Upper lobe of right lung (tissue), 1 donor: ENCODE results near the gene EVA1A. TPM values are rescaled to one million over a fixed set of nuclear protein-coding genes. Genes with fewer than 3 reads are reported as not detected.

ENCODE experiments used
- ATAC-seq: fragments of 200-7000 bp; cut with Tn5 transposase; one replicate; pipeline ENCODE4 v1.9.1; 2020; ENCODE audit warnings: mild to moderate bottlenecking, moderate library complexity
- DNase-seq: peaks from one replicate; pipeline ENCODE4 v3.0.0-alpha.2; 2020
- H3K27ac ChIP-seq: fragments of 200-600 bp; one replicate; pipeline ENCODE4 v1.8.0; 2022
- H3K27me3 ChIP-seq: fragments of 200-600 bp; one replicate; pipeline ENCODE4 v1.8.0; 2022; ENCODE audit warnings: mild to moderate bottlenecking
- H3K36me3 ChIP-seq: fragments of 200-600 bp; one replicate; pipeline ENCODE4 v1.8.0; 2022
- H3K4me1 ChIP-seq: fragments of 200-600 bp; one replicate; pipeline ENCODE4 v1.8.0; 2022
- H3K4me3 ChIP-seq: fragments of 200-600 bp; one replicate; pipeline ENCODE4 v1.8.0; 2022; ENCODE audit warnings: mild to moderate bottlenecking
- H3K9me3 ChIP-seq: fragments of 200-600 bp; one replicate; pipeline ENCODE4 v1.8.0; 2022
- intact Hi-C: fragments of 100-400 bp; cut with DNase I; formaldehyde crosslinking; loops from one replicate; pipeline ENCODE4 v1.11.0; 2022
- total RNA-seq: library from RNA; stranded (reverse); fragmentation: NEBNext Ultra II Directional; extraction: Animal tissue kit (Norgen Biotek cat#: 25700); gene quantifications from one replicate; pipeline ENCODE4 v1.2.1, GENCODE V29; 2021
- TF ChIP-seq, protein P1 (sequence below): fragments of 200-600 bp; IDR thresholded peaks from one replicate; pipeline ENCODE4 v1.8.0; 2022; ENCODE audit warnings: antibody characterized with exemption
- donor health status: DM: no; HTN: yes; CAD: no; lungs with severe emphysema.

EVA1A gene
- total RNA-seq, 1 donor from 2014 or later: 41.9 TPM

GRCh38 chr2:75564026-75564688 lies 3.4 kb upstream of the EVA1A start:
- H3K27ac ChIP-seq: no peak overlapping the region
- TF ChIP-seq, protein P1, sequence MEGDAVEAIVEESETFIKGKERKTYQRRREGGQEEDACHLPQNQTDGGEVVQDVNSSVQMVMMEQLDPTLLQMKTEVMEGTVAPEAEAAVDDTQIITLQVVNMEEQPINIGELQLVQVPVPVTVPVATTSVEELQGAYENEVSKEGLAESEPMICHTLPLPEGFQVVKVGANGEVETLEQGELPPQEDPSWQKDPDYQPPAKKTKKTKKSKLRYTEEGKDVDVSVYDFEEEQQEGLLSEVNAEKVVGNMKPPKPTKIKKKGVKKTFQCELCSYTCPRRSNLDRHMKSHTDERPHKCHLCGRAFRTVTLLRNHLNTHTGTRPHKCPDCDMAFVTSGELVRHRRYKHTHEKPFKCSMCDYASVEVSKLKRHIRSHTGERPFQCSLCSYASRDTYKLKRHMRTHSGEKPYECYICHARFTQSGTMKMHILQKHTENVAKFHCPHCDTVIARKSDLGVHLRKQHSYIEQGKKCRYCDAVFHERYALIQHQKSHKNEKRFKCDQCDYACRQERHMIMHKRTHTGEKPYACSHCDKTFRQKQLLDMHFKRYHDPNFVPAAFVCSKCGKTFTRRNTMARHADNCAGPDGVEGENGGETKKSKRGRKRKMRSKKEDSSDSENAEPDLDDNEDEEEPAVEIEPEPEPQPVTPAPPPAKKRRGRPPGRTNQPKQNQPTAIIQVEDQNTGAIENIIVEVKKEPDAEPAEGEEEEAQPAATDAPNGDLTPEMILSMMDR: no peak
- H3K36me3 ChIP-seq: no peaks in the 10 kb centered on the region
- ATAC-seq: no peak
- H3K9me3 ChIP-seq: no peaks in the 10 kb centered on the region
- intact Hi-C loops: no loop called here
- no peak overlapping the region for H3K4me3 ChIP-seq
- H3K27me3 ChIP-seq: peaks cover 6% of the 10 kb centered on the region
- H3K4me1 ChIP-seq: peaks cover 8% of the 10 kb centered on the region
- DNase-seq: no peak

DNA sequence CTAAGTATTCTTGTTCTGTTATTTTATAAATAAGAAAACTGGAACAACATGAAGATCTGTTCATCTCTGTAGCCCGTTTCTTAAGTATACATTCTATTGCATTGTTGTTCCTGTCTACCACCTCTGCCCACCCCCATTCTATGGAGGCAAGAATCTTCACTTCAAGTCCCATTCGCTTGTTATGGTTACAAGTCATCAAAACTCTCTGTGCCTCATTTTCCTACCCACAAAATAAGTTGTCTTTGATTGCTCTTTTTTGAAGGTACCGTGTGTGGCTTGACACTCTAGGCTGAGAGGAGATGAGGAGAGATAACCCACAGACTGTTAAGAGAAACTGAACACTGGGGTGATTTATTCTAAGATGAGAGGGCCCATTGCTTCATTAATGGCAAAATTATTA lies 2.9 kb upstream of the EVA1A start:
- Histone ChIP-seq H3K4me3 (no peak overlapping the region), H3K36me3 (no peaks in the 10 kb centered on the region), H3K27ac (no peak overlapping the region), H3K27me3 (peaks cover 6% of the 10 kb centered on the region), H3K4me1 (peaks cover 8% of the 10 kb centered on the region), H3K9me3 (no peaks in the 10 kb centered on the region)
- no peak for DNase-seq
- ATAC-seq: no peak
- TF ChIP-seq, protein P1: no peak
- intact Hi-C loops: no loop called here

GRCh38 chr2:75562513-75562864 lies 1.8 kb upstream of the EVA1A start:
- TF ChIP-seq, protein P1: no peak
- Histone ChIP-seq H3K36me3 (no peaks in the 10 kb centered on the region), H3K27ac (peak overlapping the region; percentile 33)

GRCh38 chr2:75561566-75562512 lies 1.1 kb upstream of the EVA1A start:
- Histone ChIP-seq H3K4me1 (peaks cover 8% of the 10 kb centered on the region), H3K27me3 (peaks cover 6% of the 10 kb centered on the region), H3K4me3 (peak overlapping the region; percentile 49), H3K27ac (peak overlapping the region; percentile 63), H3K36me3 (no peaks in the 10 kb centered on the region), H3K9me3 (no peaks in the 10 kb centered on the region)
- TF ChIP-seq, protein P1: no peak
- ATAC-seq (peak; percentile 21), DNase-seq (no peak)
- intact Hi-C loops: no loop called here

More at GRCh38 chr2:75562513-75562864, 1.8 kb upstream of the EVA1A start:
- no peak for DNase-seq
- intact Hi-C loops: no loop called here
- ATAC-seq: peak; percentile 42
- H3K4me1 ChIP-seq: peaks cover 8% of the 10 kb centered on the region
- peaks cover 6% of the 10 kb centered on the region for H3K27me3 ChIP-seq
- H3K4me3 ChIP-seq: no peak overlapping the region
- H3K9me3 ChIP-seq: no peaks in the 10 kb centered on the region

DNA sequence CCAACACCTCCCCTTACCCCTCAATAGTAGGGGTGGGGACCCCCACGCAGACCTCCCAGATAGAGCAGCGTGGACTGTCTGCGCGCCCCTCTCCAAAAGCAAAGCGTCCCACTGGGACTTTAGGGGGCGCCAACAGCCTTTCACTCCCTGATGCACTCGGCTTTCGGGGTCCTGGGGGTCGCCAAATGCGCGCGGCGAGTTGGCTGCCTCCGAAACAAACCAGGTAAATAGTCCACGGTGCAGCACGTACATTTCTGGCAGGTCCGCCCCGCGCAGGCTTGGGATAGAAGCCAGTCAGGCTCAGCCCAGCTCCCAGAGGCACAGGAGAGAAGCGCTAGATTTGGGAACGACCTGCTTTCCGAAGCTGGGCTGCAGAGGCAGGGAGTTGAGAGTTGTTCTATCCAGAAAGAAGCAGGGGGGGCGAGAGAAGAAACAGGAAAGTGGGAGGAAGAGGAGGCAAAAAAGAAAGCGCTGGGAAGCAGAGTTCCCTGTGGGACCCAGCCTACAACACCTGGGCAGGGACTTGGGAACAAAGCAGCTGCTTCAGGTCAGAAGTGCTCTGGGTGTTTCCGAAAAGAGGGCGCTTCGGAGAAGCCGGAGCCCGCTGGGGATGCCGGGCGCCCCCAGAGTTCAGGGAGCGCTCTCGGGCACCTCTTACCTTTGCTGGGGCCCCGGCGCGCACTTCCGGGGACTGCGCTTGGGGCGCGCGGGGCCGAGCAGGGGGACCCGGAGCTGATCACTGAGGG lies 544 bp downstream of the EVA1A start:
- peaks cover 6% of the 10 kb centered on the region for H3K27me3 ChIP-seq
- no peaks in the 10 kb centered on the region for H3K9me3 ChIP-seq
- H3K27ac ChIP-seq: peak overlapping the region; percentile 67
- TF ChIP-seq, protein P1: peak; percentile 21
- intact Hi-C loops: no loop called here
- peak overlapping the region; percentile 49 for H3K4me3 ChIP-seq
- H3K36me3 ChIP-seq: no peaks in the 10 kb centered on the region
- ATAC-seq (peak; percentile 51), DNase-seq (peak; percentile 74)
- peaks cover 8% of the 10 kb centered on the region for H3K4me1 ChIP-seq
